CMK (cell line): ENCODE data around the gene KLF9.

Experiments
- DNase-seq: peaks from one replicate; pipeline ENCODE4 v3.0.0-alpha.2; 2010; ENCODE audit warnings: low read depth

The KLF9 gene

GRCh38 chr9:70422371-70423043 is 8.1 kb upstream of the KLF9 start:
- no peak for DNase-seq

DNA sequence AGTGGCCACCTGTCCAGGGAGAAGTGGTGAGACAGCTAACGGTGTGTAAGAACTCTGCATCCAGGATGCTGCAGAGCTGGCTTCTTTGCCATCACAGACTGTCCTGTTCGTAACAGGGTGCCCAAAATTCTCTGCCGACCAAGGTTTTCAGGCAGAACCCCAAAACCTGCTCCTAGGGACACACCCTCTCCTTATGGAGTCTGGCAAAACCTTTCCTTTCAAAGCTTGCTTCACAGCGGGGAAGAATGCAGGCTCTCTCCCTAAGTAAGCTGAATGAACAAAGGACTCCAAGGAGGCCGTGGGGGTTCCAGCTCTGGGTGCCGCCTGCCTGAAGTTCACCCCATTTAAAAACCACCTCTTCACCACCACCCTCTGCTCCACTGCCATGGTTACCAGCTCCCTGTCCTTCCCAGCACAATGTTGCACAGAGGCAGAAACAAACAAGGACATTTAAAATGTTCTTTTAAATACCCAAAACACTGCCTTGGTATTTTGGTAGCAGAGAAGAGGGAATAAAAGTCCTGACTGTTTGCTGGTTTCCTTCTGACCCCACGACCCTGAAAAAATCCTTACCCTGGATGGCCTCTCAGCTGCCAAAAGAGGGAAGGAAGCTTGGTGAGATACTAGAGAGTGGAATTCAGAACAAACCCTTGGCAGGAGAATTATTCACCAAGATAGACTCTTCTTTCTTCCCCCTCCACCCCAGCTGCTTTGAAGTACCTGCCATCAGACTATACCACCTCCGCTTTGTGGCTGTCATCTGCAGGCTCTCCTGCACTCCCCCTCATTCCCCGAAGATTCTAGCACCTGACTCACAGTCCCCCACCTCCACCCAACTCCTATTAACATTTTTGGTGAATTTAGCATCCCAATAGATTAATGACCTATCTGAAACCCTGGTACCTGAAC is 7.1 kb upstream of the KLF9 start:
- no peak for DNase-seq

DNA sequence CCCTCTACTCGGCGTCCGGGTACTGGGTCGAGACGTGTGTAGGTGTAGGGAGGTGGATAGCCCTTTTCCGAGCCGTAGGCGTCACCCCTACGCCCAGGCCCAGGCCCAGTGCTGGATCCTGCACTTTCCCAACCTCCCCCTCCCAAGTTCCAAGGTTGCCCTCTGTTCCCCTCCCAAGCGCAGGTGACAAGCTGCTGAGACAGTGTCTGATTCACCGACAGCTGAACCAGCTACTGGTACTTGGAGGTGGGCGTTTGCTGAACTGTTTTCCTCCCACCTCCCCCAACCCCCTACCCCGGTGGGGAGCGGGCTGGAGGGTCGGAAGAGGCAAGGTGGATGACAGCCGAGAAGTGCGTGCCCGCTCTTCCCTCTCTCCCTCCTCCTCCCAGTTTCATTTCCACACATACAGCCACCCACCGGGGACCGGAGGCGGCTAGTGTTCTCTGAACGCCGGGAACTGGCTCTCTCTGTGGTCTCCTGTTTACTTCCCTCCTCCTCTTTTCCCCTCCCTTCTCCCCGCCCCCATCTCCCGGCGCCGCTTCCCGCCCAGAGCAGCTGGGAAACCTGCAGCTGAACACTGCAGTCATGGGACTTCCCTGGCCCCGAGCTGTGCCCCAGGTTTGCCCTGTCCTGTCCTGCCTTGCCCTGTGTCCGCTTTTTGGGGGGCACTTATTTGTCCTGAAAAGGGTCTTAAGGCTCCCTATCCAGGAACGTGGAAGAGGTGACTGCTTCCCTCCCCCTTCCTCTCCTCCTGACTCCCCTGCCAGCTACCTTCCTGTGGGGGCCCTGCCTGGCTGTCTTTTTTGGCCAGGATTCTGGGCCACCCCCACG is 6.2 kb upstream of the KLF9 start:
- DNase-seq, result peak; percentile 40

- DNase-seq, result peak; percentile 39
Measured at GRCh38 chr9:70419556-70420440, 5.3 kb upstream of the KLF9 start.

DNA sequence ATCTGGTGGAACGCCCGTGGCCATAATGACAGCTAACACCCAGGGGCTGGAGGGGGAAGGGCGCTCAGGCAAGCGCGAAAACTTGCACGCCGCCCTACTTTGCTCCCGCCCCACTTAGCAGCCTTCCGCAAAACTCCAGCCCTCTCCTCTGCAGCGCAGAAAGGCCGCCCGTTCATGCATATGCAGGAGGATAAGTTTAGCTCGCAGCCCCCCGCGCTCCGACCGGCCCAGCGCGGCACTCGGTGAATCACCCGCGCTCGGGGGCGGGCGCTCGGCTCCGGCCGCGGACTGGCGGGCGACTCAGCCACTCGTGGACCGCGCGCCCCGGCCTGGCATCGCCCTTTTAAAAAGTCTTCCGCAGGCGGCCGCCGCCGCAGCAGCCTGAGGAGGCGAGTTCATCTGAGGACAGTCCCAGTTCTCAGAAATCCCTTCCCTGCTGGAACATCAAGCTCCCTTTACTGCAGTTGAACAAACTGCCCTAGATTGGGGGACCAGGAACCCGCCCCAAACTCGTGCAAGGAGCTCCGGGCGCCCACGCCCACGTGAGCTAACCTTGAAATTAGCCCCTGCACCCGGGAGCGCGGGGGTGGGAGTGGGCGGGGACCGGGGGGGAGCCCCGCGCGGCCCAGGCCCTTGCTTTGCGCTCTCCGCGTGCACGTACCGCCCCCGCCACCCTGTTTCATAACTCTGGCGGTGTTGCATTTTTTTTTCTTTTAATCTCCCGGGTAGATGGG is 4.5 kb upstream of the KLF9 start:
- DNase-seq, result peak; percentile 56

DNA sequence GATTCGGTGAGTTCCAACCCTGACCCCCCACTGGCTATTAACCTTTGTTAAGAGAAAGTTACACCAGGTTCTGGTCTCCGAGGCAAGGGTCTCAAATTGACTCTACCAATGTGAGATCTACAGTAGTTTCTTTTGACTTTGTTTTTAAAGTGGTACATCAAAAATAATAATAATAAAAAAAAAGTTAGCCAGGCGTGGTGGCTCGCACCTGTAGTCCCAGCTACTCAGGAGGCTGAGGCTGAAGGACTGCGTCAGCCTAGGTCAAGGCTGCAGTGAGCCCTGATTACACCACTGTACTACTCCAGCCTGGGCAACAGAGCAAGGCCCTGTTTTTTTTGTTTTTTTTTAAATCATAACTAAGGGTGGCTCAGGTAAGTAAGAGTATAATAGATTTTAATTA is 1.0 kb upstream of the KLF9 start:
- DNase-seq, result no peak

DNA sequence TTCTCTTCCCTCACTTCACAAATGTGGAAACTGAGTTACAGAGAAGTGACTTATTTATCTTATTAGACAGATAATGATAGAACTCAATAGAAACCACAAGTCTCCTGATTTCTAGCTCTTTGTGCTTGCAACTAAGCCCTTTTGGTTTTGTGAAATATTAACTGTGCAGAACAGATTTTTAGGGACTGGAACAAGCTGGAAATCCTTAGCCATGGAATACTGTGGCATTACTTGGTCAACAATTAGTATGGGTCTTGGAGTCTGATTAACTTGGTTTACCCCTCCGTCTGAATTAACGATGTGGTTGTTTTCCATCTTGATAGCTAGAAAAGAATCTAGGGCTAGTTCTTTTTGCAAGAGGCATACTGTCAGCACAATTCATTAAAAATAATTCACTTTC is 584 bp upstream of the KLF9 start:
- no peak for DNase-seq

DNA sequence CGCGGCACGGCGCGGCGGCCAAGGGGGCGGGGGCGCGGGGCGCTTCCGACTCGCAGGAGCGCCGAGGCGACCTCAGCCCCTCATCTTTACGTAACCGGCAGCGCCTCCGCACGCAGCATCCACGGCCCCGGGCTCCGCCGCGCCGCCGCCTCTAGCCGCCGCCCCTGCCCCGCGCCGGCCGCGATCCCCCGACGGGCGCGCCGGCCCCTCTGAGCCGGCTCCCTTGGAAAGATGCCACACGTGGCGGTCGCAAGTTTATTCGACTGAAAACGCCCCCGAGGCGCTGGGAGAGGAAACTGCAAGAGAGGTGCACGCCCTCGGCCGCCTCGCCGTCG is 1.0 kb downstream of the KLF9 start:
- peak; percentile 18 for DNase-seq

DNA sequence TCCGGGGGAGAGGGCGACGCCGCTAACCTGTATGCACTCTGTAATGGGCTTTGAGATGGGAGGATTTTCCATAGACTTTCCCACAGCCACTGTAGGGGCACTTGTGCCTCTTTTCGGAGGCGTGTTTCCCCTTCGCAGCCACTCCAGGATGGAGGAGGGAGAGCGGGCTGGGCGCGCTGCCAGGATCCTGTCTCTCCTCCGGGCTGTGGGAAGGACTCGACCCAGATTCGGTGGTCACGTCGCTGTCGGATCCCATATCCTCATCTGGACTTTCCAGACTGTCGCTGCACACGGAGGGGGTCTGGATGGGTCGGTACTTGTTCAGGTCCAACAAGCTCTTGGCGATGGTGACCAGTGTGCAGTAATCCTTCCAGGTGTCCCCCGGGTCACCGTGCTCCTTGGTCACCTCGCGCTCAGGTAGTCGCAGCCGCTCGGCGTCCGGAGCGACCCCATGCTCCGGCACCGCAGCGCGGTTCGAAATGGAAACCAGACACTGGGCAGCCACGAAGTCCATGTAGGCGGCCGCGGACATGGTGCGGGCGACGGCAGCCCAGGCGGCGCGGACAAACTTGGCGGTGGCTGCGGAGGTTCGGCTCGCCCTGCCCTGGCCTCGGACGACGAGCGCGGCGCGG is 1.5 kb downstream of the KLF9 start:
- peak; percentile 14 for DNase-seq

GRCh38 chr9:70411930-70412831 is 2.3 kb downstream of the KLF9 start:
- peak; percentile 46 for DNase-seq

DNA sequence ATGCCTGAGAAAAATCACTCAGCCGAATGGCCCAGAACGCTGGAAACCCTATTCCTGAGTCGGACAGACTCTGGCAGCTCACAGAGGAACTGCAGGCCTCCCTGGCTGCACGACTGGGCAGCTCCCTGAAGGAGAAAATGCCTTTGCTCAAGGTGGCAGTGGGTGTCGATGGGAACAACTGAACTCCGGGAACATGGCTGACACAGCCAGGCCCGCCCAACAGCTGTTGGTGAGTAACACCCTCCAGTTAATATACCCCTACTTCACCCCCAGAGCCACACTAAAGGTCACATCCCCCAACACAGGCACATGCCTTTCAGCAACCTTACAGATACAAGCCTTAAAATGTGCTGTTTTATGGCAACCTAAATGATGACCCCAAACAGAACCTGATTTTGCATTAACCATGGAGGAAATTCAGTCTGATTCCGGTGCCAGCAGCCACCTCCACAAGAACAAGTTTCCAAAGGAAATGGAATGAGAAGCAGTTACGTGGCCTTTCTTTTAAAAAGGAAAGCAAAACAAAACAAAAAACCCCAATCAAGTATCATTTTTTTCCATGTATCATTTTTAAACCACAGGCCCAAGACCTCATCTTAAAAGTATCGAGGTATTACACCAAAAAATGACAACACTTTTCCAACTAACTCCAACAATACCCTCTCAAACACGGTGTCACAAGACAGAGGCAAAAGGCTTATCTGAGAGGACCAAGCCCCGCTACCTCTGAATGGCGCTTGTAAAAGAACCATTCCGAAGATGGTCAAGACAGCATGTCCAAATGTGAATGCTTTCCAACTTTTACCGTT is 3.1 kb downstream of the KLF9 start:
- DNase-seq, result no peak

DNA sequence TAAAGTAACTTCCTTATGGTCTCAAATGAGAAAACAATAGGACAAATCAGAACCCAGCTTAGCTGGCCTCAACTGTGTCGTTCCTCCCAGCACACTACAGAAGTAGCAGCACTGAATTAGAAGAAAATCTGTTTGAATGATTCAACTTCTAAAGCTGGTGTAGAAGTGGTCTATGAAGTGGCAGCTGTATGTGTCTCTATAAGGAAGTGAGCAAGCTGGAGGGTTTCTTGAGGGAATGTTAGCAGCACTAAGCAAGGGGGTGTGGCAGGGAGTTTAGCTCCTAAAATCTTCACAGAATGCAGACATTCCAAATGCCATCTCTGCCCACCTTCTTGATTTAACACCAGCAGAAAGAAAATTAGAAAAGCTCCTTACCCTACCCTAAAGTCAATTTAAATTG is 4.1 kb downstream of the KLF9 start:
- DNase-seq, result no peak

DNA sequence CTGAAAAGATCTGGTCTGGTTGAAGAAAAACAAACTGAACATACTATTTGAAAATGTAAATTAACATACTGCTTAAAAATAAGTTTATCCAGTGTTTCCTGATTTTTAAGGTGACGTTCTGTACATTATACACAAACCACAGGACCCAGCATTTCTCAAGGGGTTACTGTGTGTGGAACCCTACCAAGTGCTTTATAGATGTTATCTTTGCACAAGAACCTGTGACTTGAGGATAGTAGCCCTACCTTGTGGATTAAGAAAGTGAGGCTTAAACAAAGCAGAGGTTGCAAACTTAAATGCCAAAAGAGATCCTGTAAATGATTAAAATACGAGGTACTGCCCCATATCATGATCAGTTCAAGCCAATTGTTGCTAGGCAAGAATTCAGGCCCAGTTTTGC is 4.7 kb downstream of the KLF9 start:
- no peak for DNase-seq

GRCh38 chr9:70409280-70409679 is 5.2 kb downstream of the KLF9 start:
- no peak for DNase-seq

DNA sequence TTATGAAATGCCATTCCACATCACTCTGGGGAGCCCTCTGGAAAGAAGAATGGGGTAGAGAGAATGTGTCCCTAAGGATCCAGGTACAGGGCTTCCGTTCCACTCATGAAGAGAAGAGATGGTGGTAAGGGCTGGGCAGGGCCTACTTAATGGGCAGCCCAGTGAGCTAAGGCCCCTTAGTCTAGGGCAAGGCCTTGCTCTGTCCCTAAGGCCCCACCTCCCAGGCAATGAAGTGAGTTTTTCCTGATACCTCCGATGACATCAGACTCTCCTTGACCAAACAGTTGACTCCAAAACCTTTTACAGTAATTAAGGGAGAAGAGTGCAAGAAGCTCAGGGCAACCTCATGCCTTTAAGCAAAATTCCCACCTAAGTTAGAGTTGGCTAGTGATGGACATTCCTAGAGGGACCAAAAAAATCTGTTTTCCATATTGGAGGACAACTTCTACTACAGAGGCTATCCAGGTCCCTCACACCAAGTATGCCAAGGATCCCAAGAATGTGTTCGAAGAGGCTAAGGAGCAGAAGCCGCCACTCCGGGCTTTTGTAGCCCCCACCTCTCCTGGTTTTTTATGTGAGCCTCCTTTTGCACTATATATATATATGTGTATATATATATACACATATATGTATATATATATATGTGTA is 5.9 kb downstream of the KLF9 start:
- no peak for DNase-seq

DNA sequence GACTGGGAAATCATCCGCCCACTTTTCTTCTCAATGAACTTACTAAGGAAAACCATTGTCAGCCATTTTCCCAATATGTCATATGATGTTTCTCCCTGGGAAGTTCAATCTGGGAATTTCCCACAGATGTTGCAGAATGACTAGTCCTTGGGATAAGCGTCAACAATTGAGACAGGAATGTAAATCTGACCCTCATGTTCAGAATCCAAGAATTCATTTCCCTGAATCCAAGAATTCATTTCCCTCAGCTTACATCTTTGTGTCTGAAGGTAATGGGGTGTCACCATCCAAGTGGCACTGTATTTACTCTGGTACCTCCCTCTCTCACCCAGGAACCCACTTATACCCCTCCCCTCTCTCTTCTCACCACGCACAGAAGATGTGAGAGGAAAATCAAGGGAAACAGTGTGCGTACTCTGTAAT is 7.4 kb downstream of the KLF9 start:
- no peak for DNase-seq

DNA sequence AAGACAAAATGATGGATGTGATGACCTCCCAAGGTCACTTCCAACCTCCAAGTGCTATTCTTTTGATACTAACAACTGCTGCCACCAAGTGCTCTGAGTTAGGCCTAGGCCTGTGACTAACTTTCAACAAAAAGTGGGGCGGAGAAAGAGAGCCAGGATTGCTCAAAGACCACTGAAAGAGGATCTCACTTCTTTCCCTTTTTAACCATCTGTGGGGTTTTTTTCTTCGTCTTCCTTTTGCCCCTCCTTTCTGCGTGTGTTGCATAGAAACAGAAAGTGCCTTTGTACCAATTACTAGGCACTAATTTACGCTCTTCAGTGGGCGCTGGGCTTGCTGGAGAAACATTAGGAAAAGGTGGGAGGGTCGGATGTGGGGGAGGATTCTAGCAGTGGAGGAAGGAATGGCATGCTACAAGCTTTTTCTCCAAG is 8.0 kb downstream of the KLF9 start:
- DNase-seq, result no peak

GRCh38 chr9:70405808-70406433 is 8.5 kb downstream of the KLF9 start:
- DNase-seq, result no peak
